ENCODE results near the gene LCLAT1.

DNA sequence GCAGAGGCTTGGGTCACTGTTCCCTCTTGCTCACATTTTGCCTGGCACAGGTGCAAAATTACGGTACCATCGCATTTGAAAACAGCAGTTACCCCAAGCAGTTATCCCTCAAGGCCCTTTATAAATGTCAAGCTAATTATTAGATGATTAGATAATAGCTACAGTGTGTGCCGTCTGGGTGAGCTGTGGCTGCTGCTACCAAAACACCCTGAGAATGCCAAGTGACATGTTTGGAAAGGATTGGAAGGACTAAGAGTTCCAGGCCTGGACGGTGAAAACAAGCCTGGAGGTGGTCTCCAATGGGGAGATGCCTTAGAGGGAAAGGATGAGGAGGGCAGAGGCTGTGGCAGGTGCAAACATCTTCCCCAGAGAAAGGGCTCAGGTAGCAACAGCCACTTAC, 239.6 kb downstream of the LCLAT1 start:
- TF ChIP-seq GATA2 (IDR thresholded peaks at IDR 0.05; ENCODE audit: low read depth, low read length) = no peak
- TF ChIP-seq GATA3 (IDR thresholded peaks at IDR 0.05; ENCODE audit: low read depth, low read length) = no peak

All from SH-SY5Y (cell line).